ENCODE measurements around the gene TCF7L1. TPM values are rescaled to one million over a fixed set of nuclear protein-coding genes. Genes with fewer than 3 reads are reported as not detected.

The TCF7L1 gene
- total RNA-seq, 2 experiments from 2014 or later: not detected

- CTCF ChIA-PET: no interaction called here
- ATAC-seq (ENCODE audit: poor library complexity) (no peak), DNase-seq (no peak)
- H3K4me1 ChIP-seq (ENCODE audit: insufficient read depth, low read length): no peaks in the 10 kb centered on the region
- Mint-ChIP-seq H3K4me3 (no peak overlapping the region), H3K27ac (no peak overlapping the region), H3K27me3 (peaks cover 41% of the 10 kb centered on the region), H3K4me1 (ENCODE audit: low read depth) (peaks cover 4% of the 10 kb centered on the region), H3K36me3 (ENCODE audit: low read depth) (no peaks in the 10 kb centered on the region), H3K9me3 (no peaks in the 10 kb centered on the region)
- H3K4me3 ChIP-seq (ENCODE audit: low read length): no peak overlapping the region
- no peaks in the 10 kb centered on the region for H3K36me3 ChIP-seq (ENCODE audit: insufficient read depth, low read length)
- POLR2A ChIA-PET: interaction anchor here (0.6 kb wide), 1 partner anchor 44 kb away, joined by 3 read pairs; no protein-coding TSS in a partner anchor
- H3K9me3 ChIP-seq (ENCODE audit: control insufficient read depth in 1 of 2, insufficient read depth in 1 of 2, low read length in 2 of 2): no peaks in the 10 kb centered on the region
- H3K27ac ChIP-seq (ENCODE audit: low read depth in 1 of 2, low read length in 2 of 2): no peak overlapping the region
- intact Hi-C loops (cut with DNase I, micrococcal nuclease): no loop called here
- H3K27me3 ChIP-seq (ENCODE audit: control insufficient read depth in 1 of 2, insufficient read depth in 2 of 2, low read length in 2 of 2): no peaks in the 10 kb centered on the region
- TF ChIP-seq CTCF (IDR thresholded peaks at IDR 0.05): no peak
Observed at GRCh38 chr2:85237849-85238565, 104.8 kb downstream of the TCF7L1 start.

- DNase-seq (no peak), ATAC-seq (ENCODE audit: poor library complexity) (no peak)
- Histone ChIP-seq H3K4me3 (ENCODE audit: low read length) (no peak overlapping the region), H3K36me3 (ENCODE audit: insufficient read depth, low read length) (no peaks in the 10 kb centered on the region), H3K9me3 (ENCODE audit: control insufficient read depth in 1 of 2, insufficient read depth in 1 of 2, low read length in 2 of 2) (no peaks in the 10 kb centered on the region), H3K27me3 (ENCODE audit: control insufficient read depth in 1 of 2, insufficient read depth in 2 of 2, low read length in 2 of 2) (no peaks in the 10 kb centered on the region), H3K4me1 (ENCODE audit: insufficient read depth, low read length) (no peaks in the 10 kb centered on the region), H3K27ac (ENCODE audit: low read depth in 1 of 2, low read length in 2 of 2) (no peak overlapping the region)
- Mint-ChIP-seq H3K27ac (no peak overlapping the region), H3K4me3 (no peak overlapping the region), H3K27me3 (peaks cover 41% of the 10 kb centered on the region), H3K4me1 (ENCODE audit: low read depth) (peaks cover 4% of the 10 kb centered on the region), H3K36me3 (ENCODE audit: low read depth) (no peaks in the 10 kb centered on the region), H3K9me3 (no peaks in the 10 kb centered on the region)
- ChIA-PET CTCF (no interaction called here), POLR2A (interaction anchor here (0.6 kb wide), 1 partner anchor 44 kb away, joined by 3 read pairs; no protein-coding TSS in a partner anchor)
- intact Hi-C loops (cut with DNase I, micrococcal nuclease): no loop called here
- TF ChIP-seq CTCF (IDR thresholded peaks at IDR 0.05): no peak
Observed at GRCh38 chr2:85238607-85239006, 105.4 kb downstream of the TCF7L1 start.

- no peak overlapping the region for H3K4me3 ChIP-seq (ENCODE audit: low read length)
- DNase-seq (no peak), ATAC-seq (ENCODE audit: poor library complexity) (no peak)
- no peaks in the 10 kb centered on the region for H3K4me1 ChIP-seq (ENCODE audit: insufficient read depth, low read length)
- no peak overlapping the region for H3K4me3 Mint-ChIP-seq
- peaks cover 44% of the 10 kb centered on the region for H3K27me3 Mint-ChIP-seq
- intact Hi-C loops (cut with DNase I, micrococcal nuclease): no loop called here
- peaks cover 4% of the 10 kb centered on the region for H3K4me1 Mint-ChIP-seq (ENCODE audit: low read depth)
- TF ChIP-seq CTCF (IDR thresholded peaks at IDR 0.05): no peak
- H3K36me3 ChIP-seq (ENCODE audit: insufficient read depth, low read length): no peaks in the 10 kb centered on the region
- no peaks in the 10 kb centered on the region for H3K9me3 ChIP-seq (ENCODE audit: control insufficient read depth in 1 of 2, insufficient read depth in 1 of 2, low read length in 2 of 2)
- no peaks in the 10 kb centered on the region for H3K9me3 Mint-ChIP-seq
- H3K27ac ChIP-seq (ENCODE audit: low read depth in 1 of 2, low read length in 2 of 2): no peak overlapping the region
- H3K27me3 ChIP-seq (ENCODE audit: control insufficient read depth in 1 of 2, insufficient read depth in 2 of 2, low read length in 2 of 2): no peaks in the 10 kb centered on the region
- H3K36me3 Mint-ChIP-seq (ENCODE audit: low read depth): no peaks in the 10 kb centered on the region
- POLR2A ChIA-PET: no interaction called here
- CTCF ChIA-PET: no interaction called here
- H3K27ac Mint-ChIP-seq: no peak overlapping the region
Observed at GRCh38 chr2:85239102-85239501, 105.9 kb downstream of the TCF7L1 start.
